Measurements from ENCODE around the gene TRAF3. TPM values are rescaled to one million over a fixed set of nuclear protein-coding genes. Genes with fewer than 3 reads are reported as not detected.

TRAF3 gene
- total RNA-seq, 1 experiment from 2014 or later: 37.6 TPM

DNA sequence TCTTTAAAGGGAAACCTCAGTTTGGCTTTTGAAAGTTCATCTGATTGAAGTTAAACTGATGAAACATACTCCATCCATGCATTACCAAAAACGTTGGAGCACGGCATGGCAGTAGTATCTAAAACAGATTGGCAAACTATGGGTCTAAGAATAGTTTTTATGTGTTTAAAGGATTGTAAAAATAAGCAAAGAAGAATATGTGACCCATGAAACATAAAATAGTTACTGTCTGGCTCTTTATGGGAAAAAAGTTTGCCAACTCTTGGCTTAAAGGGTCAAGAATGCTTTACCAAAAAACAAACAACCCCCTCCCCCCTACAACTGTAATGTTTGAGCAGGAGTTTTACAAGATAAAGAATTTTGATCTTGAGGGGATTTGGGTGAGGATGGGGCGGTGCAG is 32.6 kb downstream of the TRAF3 start:
- no peak for ATAC-seq

DNA sequence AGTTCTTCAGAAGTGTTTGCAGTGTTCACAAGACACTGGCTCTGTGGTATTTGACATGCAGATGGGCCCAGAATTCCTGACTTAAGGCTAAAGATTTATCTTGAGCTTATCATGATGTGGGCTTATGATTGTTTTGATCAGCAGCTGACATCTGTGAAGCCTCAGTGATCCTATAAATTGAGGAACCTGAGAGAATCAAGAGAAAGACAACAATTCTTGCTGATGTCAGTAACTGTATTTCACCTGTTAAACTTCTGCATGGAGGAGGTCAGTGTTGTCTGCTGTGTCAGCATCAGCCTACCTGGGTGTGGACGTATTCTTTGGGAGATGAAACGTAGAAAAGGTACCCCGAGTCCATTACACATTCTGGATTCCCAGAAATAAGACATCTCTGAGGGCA is 33.3 kb downstream of the TRAF3 start:
- CTCF ChIA-PET: no interaction called here

More for the DNA sequence above, 32.6 kb downstream of the TRAF3 start:
- Histone ChIP-seq H3K36me3 (ENCODE audit: control insufficient read depth, insufficient read depth, low read length) (no peaks in the 10 kb centered on the region), H3K27me3 (ENCODE audit: control insufficient read depth, insufficient read depth, low read length) (no peaks in the 10 kb centered on the region), H3K4me1 (ENCODE audit: control insufficient read depth, insufficient read depth, low read length) (peaks cover 15% of the 10 kb centered on the region), H3K27ac (ENCODE audit: low read length) (no peak overlapping the region), H3K4me3 (ENCODE audit: low read depth in 2 of 2, low read length in 2 of 2) (no peak overlapping the region), H3K9me3 (ENCODE audit: control insufficient read depth, insufficient read depth, low read depth, low read length) (no peaks in the 10 kb centered on the region)
- CTCF ChIA-PET: no interaction called here
- BruUV-seq (replicated peaks): no TSS peak
- in situ Hi-C loops (cut with HindIII; ENCODE audit: low pct_unique_long_range_greater_than_20kb, low sequenced_read_pairs) (no loop called here), intact Hi-C loops (cut with micrococcal nuclease; ENCODE audit: unreplicated experiment) (no loop called here)
- TF ChIP-seq POLR2AphosphoS5 (IDR thresholded peaks at IDR 0.05; ENCODE audit: low read depth, low read length): no peak
- no peak for TF ChIP-seq TCF7L2 (IDR thresholded peaks at IDR 0.05; ENCODE audit: low read depth, low read length)
- TF ChIP-seq, protein P1, sequence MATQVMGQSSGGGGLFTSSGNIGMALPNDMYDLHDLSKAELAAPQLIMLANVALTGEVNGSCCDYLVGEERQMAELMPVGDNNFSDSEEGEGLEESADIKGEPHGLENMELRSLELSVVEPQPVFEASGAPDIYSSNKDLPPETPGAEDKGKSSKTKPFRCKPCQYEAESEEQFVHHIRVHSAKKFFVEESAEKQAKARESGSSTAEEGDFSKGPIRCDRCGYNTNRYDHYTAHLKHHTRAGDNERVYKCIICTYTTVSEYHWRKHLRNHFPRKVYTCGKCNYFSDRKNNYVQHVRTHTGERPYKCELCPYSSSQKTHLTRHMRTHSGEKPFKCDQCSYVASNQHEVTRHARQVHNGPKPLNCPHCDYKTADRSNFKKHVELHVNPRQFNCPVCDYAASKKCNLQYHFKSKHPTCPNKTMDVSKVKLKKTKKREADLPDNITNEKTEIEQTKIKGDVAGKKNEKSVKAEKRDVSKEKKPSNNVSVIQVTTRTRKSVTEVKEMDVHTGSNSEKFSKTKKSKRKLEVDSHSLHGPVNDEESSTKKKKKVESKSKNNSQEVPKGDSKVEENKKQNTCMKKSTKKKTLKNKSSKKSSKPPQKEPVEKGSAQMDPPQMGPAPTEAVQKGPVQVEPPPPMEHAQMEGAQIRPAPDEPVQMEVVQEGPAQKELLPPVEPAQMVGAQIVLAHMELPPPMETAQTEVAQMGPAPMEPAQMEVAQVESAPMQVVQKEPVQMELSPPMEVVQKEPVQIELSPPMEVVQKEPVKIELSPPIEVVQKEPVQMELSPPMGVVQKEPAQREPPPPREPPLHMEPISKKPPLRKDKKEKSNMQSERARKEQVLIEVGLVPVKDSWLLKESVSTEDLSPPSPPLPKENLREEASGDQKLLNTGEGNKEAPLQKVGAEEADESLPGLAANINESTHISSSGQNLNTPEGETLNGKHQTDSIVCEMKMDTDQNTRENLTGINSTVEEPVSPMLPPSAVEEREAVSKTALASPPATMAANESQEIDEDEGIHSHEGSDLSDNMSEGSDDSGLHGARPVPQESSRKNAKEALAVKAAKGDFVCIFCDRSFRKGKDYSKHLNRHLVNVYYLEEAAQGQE (IDR thresholded peaks at IDR 0.05; ENCODE audit: insufficient read depth in 1 of 2, low read depth in 2 of 2, low read length in 1 of 2): no peak
- TF ChIP-seq, protein P2, sequence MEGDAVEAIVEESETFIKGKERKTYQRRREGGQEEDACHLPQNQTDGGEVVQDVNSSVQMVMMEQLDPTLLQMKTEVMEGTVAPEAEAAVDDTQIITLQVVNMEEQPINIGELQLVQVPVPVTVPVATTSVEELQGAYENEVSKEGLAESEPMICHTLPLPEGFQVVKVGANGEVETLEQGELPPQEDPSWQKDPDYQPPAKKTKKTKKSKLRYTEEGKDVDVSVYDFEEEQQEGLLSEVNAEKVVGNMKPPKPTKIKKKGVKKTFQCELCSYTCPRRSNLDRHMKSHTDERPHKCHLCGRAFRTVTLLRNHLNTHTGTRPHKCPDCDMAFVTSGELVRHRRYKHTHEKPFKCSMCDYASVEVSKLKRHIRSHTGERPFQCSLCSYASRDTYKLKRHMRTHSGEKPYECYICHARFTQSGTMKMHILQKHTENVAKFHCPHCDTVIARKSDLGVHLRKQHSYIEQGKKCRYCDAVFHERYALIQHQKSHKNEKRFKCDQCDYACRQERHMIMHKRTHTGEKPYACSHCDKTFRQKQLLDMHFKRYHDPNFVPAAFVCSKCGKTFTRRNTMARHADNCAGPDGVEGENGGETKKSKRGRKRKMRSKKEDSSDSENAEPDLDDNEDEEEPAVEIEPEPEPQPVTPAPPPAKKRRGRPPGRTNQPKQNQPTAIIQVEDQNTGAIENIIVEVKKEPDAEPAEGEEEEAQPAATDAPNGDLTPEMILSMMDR (IDR thresholded peaks at IDR 0.05): no peak
- no peak for TF ChIP-seq SIN3A (IDR thresholded peaks at IDR 0.05; ENCODE audit: borderline replicate concordance, insufficient read depth, low read depth, low read length)
- POLR2A ChIA-PET: no interaction called here
- DNase-seq (ENCODE audit: low read depth, low spot score): no peak

More for the DNA sequence above, 33.3 kb downstream of the TRAF3 start:
- ATAC-seq (no peak), DNase-seq (ENCODE audit: low read depth, low spot score) (no peak)
- BruUV-seq (replicated peaks): no TSS peak
- TF ChIP-seq, protein P2 (IDR thresholded peaks at IDR 0.05): no peak
- TF ChIP-seq, protein P1 (IDR thresholded peaks at IDR 0.05; ENCODE audit: insufficient read depth in 1 of 2, low read depth in 2 of 2, low read length in 1 of 2): no peak
- no peak for TF ChIP-seq TCF7L2 (IDR thresholded peaks at IDR 0.05; ENCODE audit: low read depth, low read length)
- no peak for TF ChIP-seq SIN3A (IDR thresholded peaks at IDR 0.05; ENCODE audit: borderline replicate concordance, insufficient read depth, low read depth, low read length)
- no peak for TF ChIP-seq POLR2AphosphoS5 (IDR thresholded peaks at IDR 0.05; ENCODE audit: low read depth, low read length)
- H3K27ac ChIP-seq (ENCODE audit: low read length): no peak overlapping the region
- no peaks in the 10 kb centered on the region for H3K36me3 ChIP-seq (ENCODE audit: control insufficient read depth, insufficient read depth, low read length)
- in situ Hi-C loops (cut with HindIII; ENCODE audit: low pct_unique_long_range_greater_than_20kb, low sequenced_read_pairs) (no loop called here), intact Hi-C loops (cut with micrococcal nuclease; ENCODE audit: unreplicated experiment) (no loop called here)
- H3K9me3 ChIP-seq (ENCODE audit: control insufficient read depth, insufficient read depth, low read depth, low read length): no peaks in the 10 kb centered on the region
- H3K27me3 ChIP-seq (ENCODE audit: control insufficient read depth, insufficient read depth, low read length): no peaks in the 10 kb centered on the region
- POLR2A ChIA-PET: no interaction called here
- H3K4me3 ChIP-seq (ENCODE audit: low read depth in 2 of 2, low read length in 2 of 2): no peak overlapping the region
- H3K4me1 ChIP-seq (ENCODE audit: control insufficient read depth, insufficient read depth, low read length): peaks cover 10% of the 10 kb centered on the region

Data from Panc1 (cell line).